Fibroblast of villous mesenchyme (primary cell): Measurements from ENCODE around the gene GALNS. TPM values are rescaled to one million over a fixed set of nuclear protein-coding genes. Genes with fewer than 3 reads are reported as not detected.

Source experiments
- DNase-seq: peaks from one replicate; pipeline ENCODE4 v3.0.0-alpha.2; 2010; ENCODE audit warnings: low read depth
- H3K4me3 ChIP-seq: 2 replicates; pipeline ENCODE4 v1.5.1; 2011; ENCODE audit warnings: low read depth, mild to moderate bottlenecking, low read length
- CTCF ChIP-seq: IDR thresholded peaks from 2 replicates; pipeline ENCODE4 v1.5.1; 2012; ENCODE audit warnings: low read depth, mild to moderate bottlenecking, low read length; ENCODE audit not compliant: insufficient read depth
- total RNA-seq: library from RNA; depleted of rRNA; stranded (reverse); fragments of >200 nt; gene quantifications from 2 replicates; pipeline ENCODE4 v1.2.3, GENCODE V29; 2012

Gene GALNS
- total RNA-seq, 1 donor, result 26.3 TPM

- H3K4me3 ChIP-seq, result no peak overlapping the region
- TF ChIP-seq CTCF, result no peak
- no peak for DNase-seq
These were observed 39.8 kb downstream of the GALNS start for GRCh38 chr16:88816736-88817535.

GRCh38 chr16:88815901-88816589 is 40.7 kb downstream of the GALNS start:
- no peak overlapping the region for H3K4me3 ChIP-seq
- TF ChIP-seq CTCF, result peak; percentile 62
- DNase-seq, result no peak

GRCh38 chr16:88815227-88815626 is 41.5 kb downstream of the GALNS start:
- DNase-seq, result no peak
- no peak for TF ChIP-seq CTCF
- no peak overlapping the region for H3K4me3 ChIP-seq

GRCh38 chr16:88814144-88814502 is 42.6 kb downstream of the GALNS start:
- TF ChIP-seq CTCF, result no peak

GRCh38 chr16:88813269-88814143 is 43.2 kb downstream of the GALNS start:
- DNase-seq, result no peak
- TF ChIP-seq CTCF, result no peak
- no peak overlapping the region for H3K4me3 ChIP-seq

More at GRCh38 chr16:88814144-88814502, 42.6 kb downstream of the GALNS start:
- DNase-seq, result no peak
- H3K4me3 ChIP-seq, result no peak overlapping the region

- DNase-seq, result peak; percentile 64
- H3K4me3 ChIP-seq, result peak overlapping the region; percentile 79
- peak; percentile 3 for TF ChIP-seq CTCF
These were observed 44.1 kb downstream of the GALNS start for GRCh38 chr16:88812513-88813268.
